Renal cortical epithelial cell (primary cell): ENCODE data around the gene KRTCAP2. TPM values are rescaled to one million over a fixed set of nuclear protein-coding genes. Genes with fewer than 3 reads are reported as not detected.
"Not testable (repeated sequence)": the region's sequence is repeated elsewhere in the genome, so short reads cannot be mapped to it uniquely, and the experiment has no call there.

ENCODE experiments used
- DNase-seq: peaks from one replicate; pipeline ENCODE4 v3.0.0-alpha.2; 2011; ENCODE audit warnings: low read depth
- total RNA-seq: library from RNA; depleted of rRNA; stranded (reverse); fragments of >200 nt; gene quantifications from 2 replicates; pipeline ENCODE4 v1.2.3, GENCODE V29; 2014

Gene KRTCAP2
- total RNA-seq, 1 donor from 2014 or later, result 65.4 TPM

DNA sequence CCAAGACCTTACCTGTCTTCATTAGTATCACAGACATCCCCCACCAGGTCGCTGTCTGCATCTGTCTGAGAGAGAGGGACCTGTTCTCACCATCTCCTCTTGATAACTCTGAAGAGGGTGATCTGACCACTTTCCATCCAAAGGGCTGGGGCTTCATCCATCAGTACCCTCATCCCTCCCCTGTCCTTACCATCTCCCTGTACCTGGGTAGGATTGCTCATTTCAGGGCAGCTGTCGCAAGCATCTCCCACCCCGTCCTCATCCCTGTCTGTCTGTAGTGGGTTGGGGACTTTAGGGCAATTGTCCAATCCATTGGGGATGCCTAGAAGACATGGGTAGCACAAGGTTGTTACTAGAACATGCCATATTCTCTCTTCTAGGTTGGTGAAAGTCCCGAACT, 26.7 kb upstream of the KRTCAP2 start:
- no peak for DNase-seq

DNA sequence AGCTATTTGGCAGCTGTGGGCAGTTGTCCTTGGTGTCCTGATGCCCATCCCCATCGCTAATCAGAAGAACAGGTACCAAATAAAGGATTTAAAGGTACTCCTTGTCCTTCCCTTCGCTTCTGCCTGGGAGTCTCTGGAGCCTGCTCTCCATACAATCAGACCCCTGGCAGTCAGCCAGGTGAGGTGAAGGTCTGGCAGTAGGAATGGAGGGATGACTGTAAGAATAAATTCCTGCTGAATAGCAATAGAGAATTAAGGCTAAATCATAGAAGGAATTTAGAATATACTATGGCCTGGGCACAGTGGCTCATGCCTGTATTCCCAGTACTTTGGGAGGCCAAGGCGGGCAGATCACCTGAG, 25.4 kb upstream of the KRTCAP2 start:
- DNase-seq, result no peak

GRCh38 chr1:155197901-155198546, 24.9 kb upstream of the KRTCAP2 start:
- no peak for DNase-seq

DNA sequence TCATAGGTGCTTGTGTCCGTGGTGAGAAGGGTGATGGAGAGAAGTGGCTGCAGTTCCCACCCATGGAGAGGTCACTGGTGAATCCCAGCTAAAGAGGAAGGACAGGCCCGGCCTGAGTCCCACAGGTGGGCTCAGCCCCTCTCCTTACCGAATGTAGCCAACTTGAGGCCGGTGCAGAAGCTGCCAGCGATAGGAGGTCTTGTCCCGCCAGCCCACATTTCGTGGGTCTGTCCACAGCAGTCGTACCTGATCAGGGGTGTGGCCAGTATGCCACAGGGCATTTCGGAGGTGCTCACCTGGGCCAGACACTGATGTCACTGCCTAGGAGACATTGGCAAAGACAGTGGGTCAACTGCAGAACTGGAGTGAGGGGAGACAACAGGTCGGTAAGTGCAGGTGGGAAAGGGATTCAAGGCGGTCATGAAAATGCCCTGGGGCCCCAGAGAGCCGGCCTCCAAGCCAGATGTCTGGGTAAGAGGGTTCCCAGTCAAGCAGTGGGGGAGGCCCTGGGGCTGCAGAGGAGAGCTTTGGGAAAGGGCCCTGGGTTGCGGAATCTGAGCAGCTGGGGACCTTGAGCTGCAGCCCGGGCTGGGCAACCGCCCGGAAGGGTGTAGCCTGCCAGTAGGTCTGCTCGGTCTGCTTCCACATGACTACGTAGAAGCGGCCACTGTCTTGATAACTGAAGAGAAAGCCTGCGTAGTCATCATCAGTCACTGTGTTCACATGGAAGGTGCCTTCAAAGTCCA, 24.0 kb upstream of the KRTCAP2 start:
- no peak for DNase-seq

DNA sequence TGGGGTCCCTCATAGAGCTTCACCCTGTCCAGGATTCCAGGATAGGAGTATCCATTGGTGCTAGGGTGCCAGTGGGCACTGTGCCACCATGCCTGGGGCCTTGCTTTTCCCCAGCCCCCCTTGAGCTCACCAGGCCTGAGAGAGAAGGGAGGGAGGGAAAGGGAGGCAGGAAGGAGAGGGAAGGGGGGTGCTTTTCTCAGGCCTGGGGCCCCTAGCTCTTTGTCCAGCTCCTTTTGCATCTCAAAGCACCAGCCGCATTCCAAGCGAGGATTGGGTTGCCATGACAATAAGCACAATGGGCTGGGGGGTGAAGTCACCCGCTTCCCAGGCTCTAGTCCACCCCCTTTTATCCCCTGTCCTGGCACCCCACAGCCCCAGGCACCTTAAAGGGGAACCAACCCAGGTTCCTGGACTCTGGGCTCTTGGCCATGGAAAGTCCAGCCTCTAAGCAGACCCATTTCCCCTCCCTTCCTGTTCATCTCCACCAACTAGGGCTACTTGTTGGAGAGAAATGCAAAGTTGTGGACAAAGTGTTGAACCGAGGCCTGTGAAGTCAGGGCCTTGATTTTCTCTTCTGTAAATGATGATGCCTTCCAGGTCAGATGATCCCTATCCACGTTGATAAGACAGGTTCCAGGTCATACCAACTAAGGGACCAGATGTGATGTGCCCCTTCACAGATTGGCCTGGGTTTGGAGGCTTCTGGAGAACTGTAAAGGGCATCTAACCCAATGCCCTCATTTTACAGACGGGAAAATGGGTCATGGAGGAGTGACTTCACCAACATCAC, 23.2 kb upstream of the KRTCAP2 start:
- DNase-seq, result no peak

DNA sequence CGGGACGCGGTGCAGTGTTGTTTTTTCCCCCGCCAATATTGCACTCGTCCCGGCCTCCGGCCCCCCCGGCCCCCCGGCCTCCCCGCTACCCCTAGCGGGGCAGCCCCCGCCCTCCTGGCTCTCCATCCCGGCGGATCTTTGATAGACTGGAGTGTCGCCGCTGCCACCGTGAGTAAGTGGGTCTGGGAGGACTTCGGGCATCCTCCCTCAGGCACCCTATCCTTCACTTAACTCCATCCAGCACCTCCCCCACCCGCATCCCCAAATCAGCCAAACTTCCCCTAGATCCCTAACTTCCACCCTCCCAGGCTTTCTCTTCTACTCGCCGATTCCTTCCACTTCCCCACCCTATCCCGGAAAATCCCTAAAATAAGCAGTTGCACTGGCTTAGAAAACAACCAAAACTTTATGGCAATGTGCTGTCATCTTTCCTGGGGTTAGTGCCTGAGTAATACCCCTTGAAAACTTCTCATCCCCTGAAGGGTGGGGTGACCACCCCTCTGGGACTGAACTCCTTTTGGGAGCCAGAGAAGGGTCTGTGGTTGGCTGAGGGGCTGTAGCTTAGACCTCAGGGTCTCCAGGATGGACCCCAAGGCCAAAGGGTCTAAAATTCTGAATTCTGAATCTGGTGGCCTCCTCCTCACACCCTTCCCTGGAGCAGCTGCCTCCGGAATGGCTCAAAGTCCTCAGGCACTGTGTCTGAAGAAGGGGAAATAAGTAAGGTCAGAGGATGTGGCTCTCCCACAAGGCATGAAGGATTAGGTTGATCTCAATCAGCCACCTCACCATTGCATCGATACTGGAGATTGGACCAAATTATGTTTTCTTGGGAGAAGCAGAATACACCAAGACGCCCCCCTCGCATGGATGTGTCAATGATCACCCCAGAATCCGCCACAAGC, 22.3 kb upstream of the KRTCAP2 start:
- DNase-seq, result no peak

- DNase-seq, result not testable (repeated sequence)
Observed at GRCh38 chr1:155193991-155194240, 20.8 kb upstream of the KRTCAP2 start.

GRCh38 chr1:155193275-155193990, 20.3 kb upstream of the KRTCAP2 start:
- DNase-seq, result peak; percentile 98

DNA sequence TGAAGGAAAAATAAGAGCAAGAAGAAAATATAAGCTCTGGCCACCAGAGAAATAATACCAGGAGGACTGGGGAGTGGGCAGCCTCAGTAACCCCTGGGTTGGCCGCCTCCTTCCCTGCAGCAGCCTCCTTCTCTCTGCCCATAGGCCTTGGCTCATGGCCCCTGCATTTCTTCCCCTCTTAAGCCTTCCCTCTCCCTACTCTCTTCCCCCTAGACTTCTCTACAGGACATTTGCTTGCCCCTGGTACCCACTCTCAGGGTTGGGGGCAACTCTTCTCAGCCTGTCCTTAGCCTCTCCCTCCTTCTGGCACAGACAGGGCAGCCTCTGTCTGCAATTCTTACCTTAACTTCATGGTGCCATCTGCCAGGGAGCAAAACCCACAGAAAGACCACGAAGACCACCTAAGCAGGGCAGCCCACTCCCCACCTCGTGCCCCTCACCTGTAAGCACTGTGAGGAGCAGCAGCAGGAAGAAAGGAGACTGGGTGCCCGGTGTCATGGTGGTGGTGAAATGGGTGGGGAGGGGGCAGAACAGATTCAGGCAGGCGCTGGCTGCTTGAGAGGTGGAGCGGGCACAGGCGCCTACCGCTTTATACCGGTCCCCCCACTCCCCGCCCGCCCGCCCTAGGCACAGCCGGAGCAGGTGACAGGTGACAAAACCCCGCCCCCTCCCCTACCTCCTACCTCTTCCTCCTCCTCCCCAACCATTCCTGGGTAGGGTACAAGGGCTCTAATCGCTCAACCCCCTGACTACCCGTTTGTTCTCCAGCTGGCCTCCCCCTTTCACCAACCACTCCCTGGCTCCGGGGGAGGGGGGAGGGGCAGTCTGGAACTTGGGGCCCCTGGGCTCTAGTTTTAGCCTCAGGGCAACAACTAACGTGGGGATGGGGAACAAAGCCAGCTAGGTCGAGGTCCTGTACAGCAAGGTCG, 19.5 kb upstream of the KRTCAP2 start:
- DNase-seq, result peak; percentile 80

DNA sequence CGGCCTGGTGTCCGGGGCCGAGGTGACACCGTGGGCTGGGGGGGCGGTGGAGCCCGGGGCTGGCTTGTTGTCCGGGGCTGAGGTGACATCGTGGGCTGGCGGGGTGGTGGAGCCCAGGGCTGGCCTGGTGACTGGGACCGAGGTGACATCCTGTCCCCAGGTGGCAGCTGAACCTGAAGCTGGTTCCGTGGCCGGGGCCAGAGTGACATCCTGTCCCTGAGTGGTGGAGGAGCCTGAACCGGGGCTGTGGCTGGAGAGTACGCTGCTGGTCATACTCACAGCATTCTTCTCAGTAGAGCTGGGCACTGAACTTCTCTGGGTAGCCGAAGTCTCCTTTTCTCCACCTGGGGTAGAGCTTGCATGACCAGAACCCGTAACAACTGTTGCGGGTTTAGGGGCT, 18.8 kb upstream of the KRTCAP2 start:
- DNase-seq, result no peak

GRCh38 chr1:155189926-155190325, 16.8 kb upstream of the KRTCAP2 start:
- DNase-seq, result not testable (repeated sequence)

DNA sequence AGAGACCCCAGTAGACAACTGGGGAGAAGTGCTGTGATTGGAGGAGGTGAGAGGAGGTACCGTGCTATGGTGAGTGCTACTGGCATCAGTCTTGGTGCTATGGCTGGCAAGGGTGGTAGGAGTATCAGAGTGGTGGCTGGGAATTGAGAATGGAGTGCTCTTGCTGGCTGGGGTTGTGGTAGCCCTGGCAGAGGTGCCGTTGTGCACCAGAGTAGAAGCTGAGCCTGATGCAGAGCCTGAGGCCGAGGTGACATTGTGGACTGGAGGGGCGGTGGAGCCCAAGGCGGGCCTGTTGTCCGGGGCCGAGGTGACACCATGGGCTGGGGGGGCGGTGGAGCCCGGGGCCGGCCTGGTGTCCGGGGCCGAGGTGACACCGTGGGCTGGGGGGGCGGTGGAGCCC, 15.2 kb upstream of the KRTCAP2 start:
- DNase-seq, result no peak

- no peak for DNase-seq
Observed at GRCh38 chr1:155187456-155187891, 14.4 kb upstream of the KRTCAP2 start.

DNA sequence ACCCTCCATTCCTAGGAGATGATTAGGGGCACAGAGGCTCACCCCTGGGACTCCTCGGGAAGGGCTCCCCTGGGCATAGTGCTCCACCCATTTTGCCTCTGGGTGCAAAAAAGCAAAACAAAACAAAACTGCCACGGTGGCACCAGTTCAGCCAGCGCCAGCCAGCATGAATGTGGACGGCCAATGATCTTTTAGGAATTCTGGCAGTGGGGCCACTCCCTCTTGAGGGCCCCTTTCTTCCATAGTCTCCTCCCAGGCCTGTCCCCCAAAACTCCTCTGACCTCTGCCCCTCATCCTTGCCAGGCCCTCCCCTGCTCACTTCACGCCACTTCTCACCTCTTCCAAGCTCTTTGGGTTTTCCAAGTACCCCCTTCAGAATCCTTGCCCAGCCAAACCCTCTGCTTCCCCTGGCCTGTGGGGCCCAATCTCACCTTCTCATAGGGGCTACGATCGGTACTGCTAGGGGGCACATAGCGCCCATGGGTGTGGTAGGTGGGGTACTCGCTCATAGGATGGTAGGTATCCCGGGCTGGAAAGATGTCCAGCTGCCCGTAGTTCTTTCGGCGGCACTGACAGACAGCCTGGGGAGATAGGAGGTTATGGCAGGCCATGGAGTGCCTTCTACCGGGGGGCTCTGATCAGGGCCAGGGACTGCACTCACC, 13.8 kb upstream of the KRTCAP2 start:
- DNase-seq, result no peak

- peak; percentile 55 for DNase-seq
Observed at GRCh38 chr1:155186067-155186793, 13.1 kb upstream of the KRTCAP2 start.

DNA sequence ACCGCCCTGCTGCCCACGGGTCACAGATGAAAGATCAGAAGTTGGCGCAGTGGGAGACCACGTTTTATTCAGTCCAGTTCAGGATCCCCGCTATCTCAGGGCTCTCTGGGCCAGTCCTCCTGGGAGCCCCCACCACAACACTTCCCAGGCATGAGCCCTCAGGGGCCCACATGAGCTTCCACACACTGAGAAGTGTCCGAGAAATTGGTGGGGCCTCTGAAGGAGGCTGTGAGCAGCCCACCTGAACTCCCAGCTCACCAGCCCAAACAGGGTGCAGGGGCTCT, 12.6 kb upstream of the KRTCAP2 start:
- DNase-seq, result no peak

GRCh38 chr1:155184835-155185782, 12.0 kb upstream of the KRTCAP2 start:
- no peak for DNase-seq

- DNase-seq, result no peak
Observed at GRCh38 chr1:155184351-155184811, 11.3 kb upstream of the KRTCAP2 start.
